NCI-H2107 (cell line): ENCODE measurements around the gene MUSTN1.

ENCODE experiments used
- DNase-seq: peaks from one replicate; lab custom pipeline; 2025; lab: John Stamatoyannopoulos, UW

MUSTN1 gene

DNA sequence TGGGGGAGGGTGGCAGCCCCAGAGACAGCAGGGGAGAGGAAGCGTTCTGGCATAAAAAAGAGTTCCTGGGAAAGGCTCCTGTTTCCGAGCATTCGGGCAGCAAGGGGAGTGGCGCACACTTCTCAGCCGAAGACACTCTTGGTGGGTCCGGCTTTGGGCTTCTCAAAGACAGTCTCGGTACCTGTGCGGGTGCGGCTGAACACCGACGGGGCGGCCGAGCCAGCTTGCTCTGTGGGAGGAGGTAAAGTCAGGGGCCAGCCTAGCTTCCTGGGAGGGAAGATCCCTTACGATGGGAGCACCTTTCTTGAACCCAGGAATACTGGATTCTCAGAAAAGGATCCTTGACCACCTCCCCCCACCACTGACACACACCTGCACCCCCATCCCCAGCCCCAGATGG lies 1.6 kb downstream of the MUSTN1 start:
- DNase-seq, result no peak

DNA sequence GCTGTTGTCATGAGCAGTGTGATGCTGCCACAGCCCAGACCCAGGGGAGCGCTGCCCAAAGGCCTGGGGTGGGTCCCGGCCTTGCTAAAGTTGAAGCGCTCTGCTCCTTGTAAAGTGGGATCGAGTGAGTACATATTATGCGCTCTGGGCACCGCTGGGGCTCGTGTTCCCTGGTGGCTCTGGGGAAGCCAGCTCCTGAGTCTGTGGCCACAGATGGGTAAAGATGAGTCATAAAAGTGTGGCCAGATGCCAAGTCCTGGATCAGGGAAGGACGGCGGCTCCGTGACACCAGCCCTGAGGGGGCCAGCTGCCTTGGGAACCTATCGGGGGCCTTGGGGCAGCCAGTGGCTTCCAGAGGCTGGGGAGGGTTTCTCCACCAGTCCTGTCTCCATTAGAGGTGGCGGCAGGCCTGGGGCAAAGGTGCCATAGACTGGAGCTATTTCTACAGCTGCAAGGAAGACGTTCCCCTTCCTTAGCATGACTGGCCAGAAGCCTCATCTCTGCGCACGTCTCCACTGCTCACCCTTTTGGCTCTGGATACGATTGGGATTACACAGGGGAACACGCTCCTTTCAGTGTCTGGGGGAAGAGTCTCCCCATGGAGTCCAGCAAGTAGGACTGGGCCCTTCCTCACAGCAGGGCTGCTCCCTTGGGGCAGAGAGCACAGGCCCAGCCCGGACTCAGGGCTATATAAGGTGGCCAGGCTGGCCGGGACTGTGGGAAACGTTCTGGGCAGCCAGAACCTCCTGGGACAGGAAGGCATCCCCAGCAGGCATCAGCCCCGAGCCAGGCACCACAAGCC lies 3.1 kb downstream of the MUSTN1 start:
- DNase-seq, result no peak

DNA sequence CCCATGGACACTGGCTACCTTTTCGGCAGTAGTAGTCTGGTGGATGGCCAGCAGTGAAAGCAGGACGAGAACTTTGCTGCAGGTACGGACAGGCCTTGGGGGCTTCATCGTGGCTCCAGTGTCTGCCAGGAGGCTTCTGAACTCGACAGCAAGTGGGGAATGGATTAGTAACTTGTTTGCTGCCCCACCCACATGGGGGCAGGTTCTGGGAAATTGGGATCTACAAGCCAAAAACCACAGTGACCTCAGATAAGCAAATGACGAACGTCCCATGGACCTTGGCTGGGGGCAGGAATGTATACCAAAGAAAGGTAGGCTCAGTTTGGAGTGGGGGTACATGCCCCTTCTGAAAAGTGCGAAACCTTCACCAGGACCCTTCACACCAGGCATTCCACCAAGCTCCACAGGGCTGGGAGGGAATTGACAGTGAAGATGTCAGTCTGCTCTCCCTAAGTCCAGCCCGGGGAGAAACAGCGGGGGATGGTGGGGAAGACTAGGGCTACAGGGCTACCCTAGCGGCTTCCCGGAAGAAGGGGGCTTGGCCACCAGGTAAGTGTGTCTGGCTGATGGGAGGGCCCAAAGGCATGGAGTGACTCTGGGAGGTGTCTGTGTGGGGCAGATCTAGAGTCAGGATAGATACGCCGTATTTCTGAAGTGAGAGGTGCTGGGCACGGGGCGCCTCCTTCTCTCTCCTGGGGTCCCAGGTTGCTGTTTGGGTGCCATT lies 4.1 kb downstream of the MUSTN1 start, which contains the start of gene ITIH4:
Gene ITIH4, minus strand, starts transcription at position 138 of the 724 bp plus-strand sequence. Its CDS starts 30 bp downstream, at position 108.
- no peak for DNase-seq

DNA sequence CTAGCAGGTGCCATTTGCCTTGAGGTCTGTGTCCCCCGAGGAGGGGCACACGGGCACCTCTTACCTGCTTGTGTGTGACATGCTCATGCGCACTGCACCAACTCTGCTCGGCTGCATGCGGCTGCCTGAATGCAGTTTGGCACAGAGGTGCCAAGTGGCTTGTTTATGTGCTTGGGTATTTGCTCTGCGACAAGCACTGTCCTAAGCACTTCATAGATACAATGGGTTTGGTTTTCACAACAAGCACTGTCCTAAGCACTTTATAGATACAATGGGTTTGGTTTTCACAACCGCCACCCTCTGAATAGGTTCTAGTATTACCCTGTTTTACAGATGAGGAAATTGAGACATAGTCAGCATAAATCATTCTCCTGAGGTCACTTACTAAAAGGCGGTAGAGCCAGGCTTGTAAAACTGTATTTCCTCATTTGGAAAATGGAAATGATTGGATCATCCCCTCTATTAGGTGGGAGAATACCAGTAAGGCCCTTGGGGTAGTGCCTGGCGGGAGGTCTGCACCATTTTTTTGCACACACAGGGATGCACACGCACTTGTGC lies 4.8 kb downstream of the MUSTN1 start:
- no peak for DNase-seq

DNA sequence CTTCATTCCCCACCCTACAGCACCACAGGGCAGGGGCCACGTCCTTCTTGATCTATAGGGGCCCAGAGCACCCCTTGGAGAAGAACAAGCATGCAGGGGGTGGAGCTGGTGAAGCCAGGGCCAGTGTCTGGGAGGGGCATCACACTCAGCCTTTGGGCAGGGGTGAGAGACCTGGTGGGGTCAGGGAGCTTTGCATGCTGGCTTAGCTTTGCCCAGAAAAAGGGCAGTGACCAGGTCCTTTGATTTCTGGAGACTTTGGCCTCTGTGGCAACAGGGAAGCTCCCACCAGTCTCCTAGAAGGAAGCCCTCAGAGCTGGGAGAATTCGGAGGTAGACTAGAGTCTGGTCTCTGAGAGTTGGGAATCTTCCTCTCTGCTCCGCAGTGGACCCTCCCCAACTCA lies 5.3 kb downstream of the MUSTN1 start:
- DNase-seq, result no peak

DNA sequence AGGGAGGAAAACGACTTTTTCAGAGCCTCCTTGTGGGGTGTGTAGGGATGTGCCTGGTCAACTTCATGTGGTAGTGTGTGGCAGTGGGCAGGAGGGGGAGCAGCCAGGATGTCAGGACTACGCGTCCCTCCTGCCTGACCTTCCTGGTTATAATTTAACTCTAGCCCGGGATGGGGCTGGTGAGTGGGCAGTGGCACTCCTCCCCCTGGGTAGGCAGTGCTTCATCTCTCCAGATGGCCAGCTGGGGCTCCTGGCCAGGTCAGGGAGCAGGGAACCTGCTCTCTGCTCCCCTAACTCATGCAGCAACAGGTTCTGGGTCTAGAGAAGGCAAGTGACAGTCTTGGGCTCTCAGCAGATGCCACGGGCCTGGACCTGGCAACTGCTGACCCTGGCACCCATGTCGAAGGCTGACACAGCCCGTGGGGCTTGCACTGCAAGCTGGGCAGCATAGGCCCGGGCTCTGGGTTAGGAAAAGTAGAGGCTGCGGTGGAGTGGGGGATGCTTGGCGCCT lies 6.9 kb downstream of the MUSTN1 start:
- DNase-seq, result no peak

DNA sequence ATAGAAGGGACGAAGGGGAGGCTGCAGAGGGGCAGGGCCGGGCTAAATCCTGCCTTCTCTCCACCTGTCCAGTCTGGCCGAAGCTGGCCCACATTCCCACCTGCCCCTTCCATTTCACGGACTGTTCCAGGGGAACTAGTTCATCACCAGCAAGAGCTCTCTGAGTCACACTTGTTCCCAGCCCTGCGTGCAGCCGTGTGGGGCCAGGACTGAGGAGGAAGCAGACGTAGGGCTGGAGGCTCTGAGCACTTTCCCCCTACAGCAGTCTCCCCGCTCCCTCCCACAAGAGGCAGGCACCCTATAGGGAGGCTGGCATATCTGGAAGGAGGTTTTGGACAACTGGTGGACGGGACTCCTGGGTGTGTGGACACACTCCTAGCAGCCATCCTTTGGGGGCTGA lies 7.4 kb downstream of the MUSTN1 start:
- no peak for DNase-seq

DNA sequence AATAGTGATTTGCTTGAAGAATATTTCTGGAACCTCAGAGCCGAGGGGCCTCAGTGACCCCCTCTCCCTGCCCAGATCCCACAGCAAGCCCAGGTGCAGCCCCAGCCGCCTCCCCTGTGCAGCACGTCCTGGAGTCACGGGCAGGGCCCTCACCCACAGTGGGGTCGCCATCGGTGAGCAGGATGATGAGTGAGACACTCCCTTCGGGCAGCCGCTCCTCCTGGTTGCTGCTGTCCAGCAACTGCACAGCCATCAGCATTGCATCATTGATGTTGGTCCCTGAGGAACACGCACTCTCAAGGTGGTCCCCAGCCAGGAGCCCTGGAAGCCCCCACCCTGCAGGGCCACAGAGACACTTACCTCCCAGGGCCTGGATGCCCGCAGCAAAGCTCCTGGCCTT lies 10.8 kb downstream of the MUSTN1 start:
- DNase-seq, result no peak

DNA sequence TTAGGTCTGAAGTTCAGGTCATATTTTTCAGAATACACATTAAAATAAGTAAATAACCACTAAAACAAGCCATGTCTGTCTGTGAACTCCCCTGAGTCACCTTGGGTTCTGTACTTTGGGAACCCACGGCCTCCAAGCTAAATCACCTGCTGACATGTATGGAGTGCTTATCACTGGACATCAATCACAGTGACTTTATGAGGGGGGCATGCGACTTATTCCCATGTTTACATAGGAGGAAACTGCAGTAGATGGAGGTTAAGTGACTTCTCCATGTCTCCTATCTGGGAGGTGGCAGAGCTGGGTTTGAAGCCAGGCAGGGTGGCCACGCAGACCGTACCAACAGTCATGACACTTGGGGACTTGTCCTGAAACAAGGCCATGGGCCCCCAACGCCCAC lies 12.5 kb downstream of the MUSTN1 start:
- no peak for DNase-seq

DNA sequence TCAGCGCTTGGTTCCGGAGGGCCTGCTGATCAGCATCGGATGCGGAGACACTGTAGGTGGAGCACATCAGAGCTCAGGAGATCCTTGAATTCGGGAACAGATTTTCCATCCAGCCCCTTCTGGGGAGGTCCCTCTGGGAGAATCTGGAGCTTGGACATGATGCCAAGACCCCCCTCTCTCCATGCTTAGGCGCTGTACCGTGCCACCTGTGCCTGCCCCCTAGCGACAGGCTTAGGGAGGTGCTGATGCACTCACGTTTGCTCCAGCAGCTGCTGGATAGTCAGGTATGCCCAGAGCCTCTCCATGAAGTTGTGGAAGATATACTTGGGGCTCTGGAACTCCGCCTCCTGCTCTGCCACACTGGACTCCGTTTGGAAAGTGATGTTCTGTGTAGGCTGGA lies 14.1 kb downstream of the MUSTN1 start:
- no peak for DNase-seq

DNA sequence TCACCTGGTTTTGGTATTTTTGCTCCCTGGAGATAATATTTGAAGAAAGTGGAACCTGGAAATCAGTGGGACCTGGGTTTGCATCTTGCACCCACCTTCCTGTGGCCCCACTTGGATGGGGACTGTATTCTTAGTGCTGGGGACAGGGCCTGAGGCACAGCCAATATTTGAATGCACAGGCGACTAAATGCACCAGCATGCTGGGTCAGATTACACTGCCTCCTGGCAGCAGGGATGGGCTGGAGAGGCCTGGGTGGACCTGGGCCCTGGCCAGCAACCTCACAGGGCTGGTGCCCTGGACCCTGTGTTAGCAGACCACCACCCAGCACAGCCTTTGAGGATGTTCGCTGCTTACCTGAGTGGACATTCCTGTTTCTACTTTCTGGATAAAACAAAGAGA lies 14.9 kb downstream of the MUSTN1 start:
- no peak for DNase-seq

DNA sequence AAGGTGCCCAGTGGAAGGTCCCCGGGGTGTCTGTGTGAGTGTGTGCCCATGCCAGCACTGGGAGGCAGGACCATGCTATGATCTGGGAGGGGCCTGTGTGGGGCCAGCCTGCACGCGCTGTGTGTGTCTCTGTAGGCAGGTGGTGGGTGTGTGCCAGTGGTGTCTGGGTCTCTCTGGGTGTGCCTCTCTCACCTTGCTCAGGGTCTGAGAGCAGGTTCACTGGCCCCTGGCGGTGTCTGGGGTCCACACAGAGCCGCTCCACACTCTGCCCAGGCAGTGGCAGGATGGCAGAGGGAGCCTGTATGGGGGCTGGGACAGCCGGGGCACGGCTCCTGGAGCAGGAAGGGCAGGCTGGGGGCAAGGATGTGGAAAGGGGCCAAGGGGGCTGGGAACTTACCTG lies 17.0 kb downstream of the MUSTN1 start:
- DNase-seq, result no peak

DNA sequence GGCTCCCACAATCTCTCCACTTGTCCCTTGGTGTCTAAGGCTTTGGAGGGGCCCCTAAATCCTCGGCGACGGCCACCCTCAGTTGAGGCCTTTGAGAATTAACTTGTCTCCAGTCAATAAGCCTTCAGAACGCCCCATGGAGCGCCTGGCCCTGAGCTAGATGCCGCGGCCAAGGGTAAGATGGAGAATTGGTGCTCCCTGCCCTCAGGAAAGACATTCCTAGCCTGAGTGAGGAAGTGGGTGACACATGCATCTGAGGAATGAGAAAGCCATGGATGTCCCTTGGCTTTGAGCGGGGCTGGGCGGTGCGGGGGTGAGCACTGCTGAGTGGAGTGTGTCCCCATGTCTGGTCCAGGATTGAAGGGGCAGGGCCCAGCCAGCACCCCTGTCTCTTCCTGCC lies 17.6 kb downstream of the MUSTN1 start:
- DNase-seq, result no peak

DNA sequence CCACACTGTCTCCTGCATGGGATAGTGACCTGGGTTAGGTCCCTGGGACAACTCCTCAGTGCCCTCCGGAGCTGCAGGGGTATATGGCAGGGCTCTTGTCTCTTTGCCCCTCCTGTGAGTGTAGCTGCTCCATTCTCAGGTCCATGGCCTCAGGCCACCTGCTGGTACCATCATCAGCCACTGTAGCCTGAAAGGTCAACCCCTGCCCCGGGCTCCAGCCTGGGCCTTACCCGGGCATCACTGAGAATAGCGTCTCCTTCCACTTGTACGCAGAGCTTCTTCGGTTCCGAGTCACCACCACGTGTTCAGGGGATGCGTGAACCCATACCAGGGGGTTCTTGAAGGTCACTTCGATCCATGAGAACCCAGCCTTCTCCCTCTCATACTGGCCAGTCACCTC lies 18.2 kb downstream of the MUSTN1 start:
- DNase-seq, result no peak

DNA sequence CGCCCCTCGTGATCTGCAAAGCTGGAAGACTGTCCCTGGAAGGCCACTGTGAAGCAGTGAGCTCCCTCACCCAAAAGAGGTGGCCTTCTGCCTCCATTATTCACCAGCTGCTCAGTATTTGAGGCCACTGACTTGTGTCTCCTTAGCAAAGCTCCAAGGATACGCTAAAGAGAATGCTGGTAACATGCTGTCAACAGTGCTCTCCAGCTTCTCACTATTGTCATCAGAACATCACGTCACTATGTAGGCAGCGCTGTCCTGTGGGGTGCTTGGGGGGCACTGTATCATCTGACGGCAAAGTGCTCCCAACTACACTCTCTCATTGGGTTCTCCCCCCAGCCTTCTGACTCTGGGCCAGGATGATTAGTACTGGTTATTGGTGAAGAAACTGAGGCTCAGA lies 18.6 kb downstream of the MUSTN1 start:
- no peak for DNase-seq

DNA sequence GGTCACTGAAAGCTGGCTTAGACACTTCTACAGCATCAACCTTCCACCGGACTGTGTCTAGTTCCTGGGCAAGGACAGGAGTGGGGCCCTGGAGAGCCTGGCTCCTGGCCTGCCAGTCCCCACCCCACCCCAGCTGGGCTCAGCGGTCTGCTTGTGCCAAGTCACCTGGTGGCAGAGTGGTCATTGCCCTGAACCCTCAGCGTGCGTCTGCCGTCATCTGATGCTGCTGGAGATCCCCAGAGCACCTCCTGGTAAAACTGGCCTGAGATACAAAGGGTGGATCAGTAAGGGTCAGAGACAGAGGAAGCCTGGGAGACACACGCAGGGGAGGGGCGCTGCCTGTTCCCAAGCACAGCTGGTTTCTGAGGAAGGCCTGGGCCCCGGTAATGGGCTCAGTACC lies 21.0 kb downstream of the MUSTN1 start:
- no peak for DNase-seq

DNA sequence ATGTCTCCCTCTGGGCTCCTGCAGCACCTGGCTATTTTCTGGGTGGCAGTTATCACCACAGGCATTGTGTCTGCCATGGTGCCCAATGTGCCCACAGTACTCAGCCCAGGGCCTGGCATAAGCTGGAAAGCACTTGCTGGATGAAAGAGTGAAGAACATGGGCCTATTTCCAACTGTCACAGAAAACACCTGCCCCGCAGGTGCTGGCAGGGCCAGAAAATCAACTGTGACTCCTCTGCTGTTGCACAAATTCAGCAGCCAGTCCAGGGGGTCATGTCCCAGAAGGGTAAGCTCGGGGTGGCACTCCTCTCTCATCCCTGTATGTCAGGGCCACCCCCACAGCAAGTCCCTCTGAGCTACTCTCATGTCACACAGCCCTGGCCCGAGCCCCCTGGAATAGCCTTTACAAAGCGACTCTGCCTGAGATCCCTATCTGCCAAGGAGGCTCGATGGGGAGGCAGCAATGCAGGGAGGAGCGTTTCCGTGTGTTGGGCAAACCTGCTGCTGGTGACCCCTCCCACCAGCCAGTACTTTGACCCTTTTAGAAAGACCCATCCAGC lies 23.3 kb downstream of the MUSTN1 start:
- no peak for DNase-seq

DNA sequence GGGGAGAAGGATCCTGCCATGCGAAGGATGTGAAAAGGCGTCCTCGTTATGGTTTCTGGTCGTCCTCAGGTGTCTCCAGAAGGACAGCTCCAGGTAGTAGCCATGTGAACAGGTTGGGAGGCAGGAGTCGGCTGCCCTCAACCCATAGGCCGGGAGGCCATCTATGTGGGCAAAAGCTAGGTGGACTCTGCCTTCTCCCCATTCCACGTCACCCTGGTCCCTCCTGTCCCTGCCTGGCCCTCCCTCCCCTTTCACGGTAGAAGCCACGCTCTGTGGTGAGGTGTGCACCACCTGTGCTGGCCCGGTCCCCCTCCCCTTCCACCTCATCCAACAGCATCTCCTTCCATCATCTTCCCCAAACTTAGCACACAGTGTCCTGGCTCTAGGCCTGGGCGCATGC lies 23.9 kb downstream of the MUSTN1 start:
- no peak for DNase-seq

DNA sequence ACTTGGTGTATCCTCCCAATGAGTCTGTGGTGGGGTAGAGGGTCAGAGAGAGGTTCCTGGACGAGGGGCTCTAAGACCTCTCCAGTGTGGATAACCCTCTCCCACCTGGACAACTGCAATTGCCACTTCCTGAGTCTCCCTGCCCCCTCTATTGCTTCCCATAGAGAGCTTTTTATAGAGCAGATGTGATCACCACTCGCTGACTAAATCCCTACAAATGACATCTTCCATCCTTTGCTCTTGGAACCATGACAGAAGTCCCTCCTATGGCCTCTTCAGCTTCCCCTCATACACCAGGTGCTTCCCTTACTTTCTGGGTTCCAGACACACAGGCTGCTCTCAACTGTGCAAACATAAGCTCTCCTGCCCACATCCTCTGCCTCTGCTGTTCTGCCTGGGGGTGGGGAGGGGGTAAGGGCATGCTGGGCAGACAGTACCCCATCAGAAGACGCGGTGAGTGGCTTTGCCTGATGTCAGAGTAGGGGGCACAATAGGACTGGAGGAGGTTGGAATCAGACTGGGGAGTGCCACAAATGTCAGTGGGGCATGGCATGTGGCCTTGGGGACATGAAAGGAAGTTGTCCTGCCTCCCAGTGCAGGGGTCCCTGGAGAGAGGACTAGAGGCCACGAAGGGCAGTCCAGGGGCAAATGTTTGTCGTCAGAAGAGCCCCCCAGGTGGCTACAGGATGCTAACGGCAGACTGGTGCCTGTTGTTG lies 25.0 kb downstream of the MUSTN1 start:
- DNase-seq, result no peak

DNA sequence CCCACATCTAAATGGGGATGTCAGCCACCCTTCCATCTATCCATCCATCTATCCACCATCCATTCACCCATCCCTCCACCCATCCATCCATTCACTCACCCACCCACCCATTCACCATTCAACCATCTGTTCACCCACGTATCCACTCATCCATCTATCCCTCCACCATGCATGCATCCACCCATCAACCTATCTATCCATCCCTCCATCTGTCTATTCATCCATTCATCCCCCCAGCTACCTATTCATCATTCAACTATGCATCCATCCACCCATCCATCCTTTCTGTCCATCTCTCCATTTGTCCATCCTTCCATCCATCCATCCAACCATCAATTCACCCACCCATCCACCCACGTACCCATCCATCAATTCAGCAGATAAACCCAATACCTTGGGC lies 25.7 kb downstream of the MUSTN1 start:
- no peak for DNase-seq

DNA sequence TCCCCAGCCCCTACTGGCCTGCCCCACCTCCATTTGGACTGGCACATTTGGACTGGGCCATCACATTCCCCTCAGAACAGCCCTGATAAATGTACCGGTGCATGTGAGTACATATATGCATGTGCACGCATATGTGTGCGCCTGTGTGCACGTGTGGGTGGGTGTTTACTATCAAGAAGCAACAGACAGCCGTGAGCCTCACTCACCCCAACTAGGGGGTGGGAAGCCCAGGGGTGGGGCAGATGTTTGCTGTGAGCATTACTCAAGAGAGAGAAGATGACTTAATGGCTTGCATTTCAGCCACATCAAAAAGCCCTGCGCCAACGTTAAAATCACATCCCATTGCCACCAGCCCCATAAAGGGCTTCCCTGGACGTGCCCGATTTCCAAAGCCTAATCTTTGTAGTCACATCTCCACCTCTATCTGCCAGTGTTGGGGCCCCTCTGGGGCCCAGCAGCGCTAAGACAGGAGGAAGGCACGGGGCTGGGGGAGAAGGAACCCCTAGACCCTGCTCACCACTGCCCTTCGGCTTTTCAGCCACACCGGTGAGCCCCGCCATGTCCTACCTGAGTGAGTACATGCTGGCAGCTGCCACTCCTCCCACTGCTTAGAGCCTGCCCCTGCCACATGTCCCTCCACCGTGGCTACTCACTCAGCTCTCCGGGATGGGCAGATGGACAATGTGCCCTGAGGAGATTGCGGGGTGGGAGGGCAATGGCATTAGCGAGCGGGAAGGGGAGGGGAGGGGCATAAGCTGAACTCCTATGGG lies 29.4 kb downstream of the MUSTN1 start:
- DNase-seq, result no peak
